NT2/D1 (cell line): ENCODE measurements around the gene TMEM270.

ENCODE experiments used
- SUZ12 ChIP-seq: IDR thresholded peaks from 2 replicates; pipeline ENCODE4 v1.6.1; 2011; ENCODE audit not compliant: insufficient read length, insufficient read depth; ENCODE audit errors: extremely low read depth
- ZNF274 ChIP-seq: IDR thresholded peaks from 2 replicates; pipeline ENCODE4 v1.6.1; 2011; ENCODE audit warnings: mild to moderate bottlenecking, low read depth, low read length

DNA sequence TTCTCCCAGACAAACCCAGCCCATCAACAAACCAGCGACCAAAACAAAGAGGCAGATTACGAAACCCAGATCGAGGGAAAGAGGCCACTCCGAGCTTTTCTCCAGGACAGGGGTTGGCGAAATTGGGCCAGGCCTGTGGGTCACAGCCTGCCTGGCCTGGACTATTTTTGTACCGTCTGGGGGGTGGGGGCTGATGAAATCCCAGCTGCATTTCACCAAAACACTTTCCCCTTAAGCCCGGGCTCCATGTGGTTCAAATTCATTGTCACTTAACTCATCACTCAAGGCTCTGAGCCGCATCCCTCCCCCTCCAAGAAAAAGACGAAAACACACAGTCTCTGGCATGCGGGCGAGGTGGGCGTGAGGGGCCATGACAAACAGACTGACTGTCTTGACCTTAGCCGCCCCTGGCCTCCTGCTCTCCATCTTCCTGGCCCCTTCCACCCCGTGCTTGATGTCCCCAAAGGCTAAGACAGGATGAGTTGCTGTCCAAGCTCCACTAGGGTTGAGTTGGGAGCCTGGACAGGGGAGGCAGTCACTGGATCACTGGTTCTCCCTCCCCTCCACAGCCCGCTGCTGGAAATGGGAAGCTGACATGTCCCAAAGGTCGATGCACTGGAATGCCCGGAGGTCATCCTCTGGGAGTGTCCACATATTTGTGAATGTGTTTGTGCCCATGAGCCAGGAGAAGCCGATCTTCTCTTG lies 19.2 kb downstream of the TMEM270 start:
- TF ChIP-seq SUZ12 (no peak), ZNF274 (no peak)
